HepG2 (cell line): ENCODE data around the gene LCN2. TPM values are rescaled to one million over a fixed set of nuclear protein-coding genes. Genes with fewer than 3 reads are reported as not detected.

ENCODE experiments used
- ATAC-seq: fragments of 200-7000 bp; cut with Tn5 transposase; 3 replicates; pipeline ENCODE4 v1.9.1; 2020; ENCODE audit warnings: mild to moderate bottlenecking, moderate library complexity
- BruUV-seq: library from RNA; stranded (reverse); fragments of 400-500 nt; replicated peaks from 2 replicates; lab custom pipeline; 2021; lab: Mats Ljungman, UMichigan
- CTCF ChIA-PET: fragments of 300-600 bp; formaldehyde crosslinking; extraction: SDS; loops from one replicate; lab custom pipeline; 2021; ENCODE audit warnings: low total read pairs, inconsistent platforms, low intra/inter-chr PET ratio; lab: Yijun Ruan, JAX
- POLR2A ChIA-PET: fragments of 350-600 bp; sonication (Branson Sonifier 250); formaldehyde crosslinking; loops from one replicate; lab custom pipeline; 2020; ENCODE audit warnings: antibody characterized with exemption, inconsistent platforms; lab: Yijun Ruan, JAX
- DNase-seq: peaks from one replicate; pipeline ENCODE4 v3.0.0-alpha.2; 2015; ENCODE audit warnings: low spot score
- FAIRE-seq: peaks from 3 replicates; lab custom pipeline; 2011; peaks lifted over from hg19 to GRCh38; lab: Jason Lieb, UNC
- H2AFZ ChIP-seq: one replicate; pipeline ENCODE4 v1.6.1; 2011; ENCODE audit warnings: low read length, inconsistent platforms
- H3K27ac ChIP-seq: fragments of 300-600 bp; 3 replicates; pipeline ENCODE4 v1.8.0; 2011; ENCODE audit warnings: mixed run types, mild to moderate bottlenecking, mixed read lengths, low read length, inconsistent platforms; ENCODE audit not compliant: insufficient read depth; ENCODE audit errors: extremely low read length
- H3K27me3 ChIP-seq, 2 experiments: fragments of 200-600 bp in 1 of 2; 2 replicates in 1 of 2; 3 replicates in 1 of 2; pipeline versions ENCODE4 v1.6.0 to v1.8.0; 2011; ENCODE audit warnings: low read length in 2 of 2, mild to moderate bottlenecking in 2 of 2, moderate library complexity in 2 of 2, inconsistent platforms in 1 of 2; ENCODE audit not compliant: insufficient read depth in 2 of 2, control insufficient read depth in 1 of 2
- H3K36me3 ChIP-seq, 2 experiments: fragments of 200-600 bp in 1 of 2; replicated peaks in 1 of 2; 2 replicates in 1 of 2; 3 replicates in 1 of 2; pipeline versions ENCODE4 v1.5.1 to v1.8.0; 2011; ENCODE audit warnings: low read length in 2 of 2, inconsistent platforms in 1 of 2; ENCODE audit not compliant: insufficient read depth in 2 of 2, control insufficient read depth in 1 of 2
- H3K4me1 ChIP-seq: 2 replicates; pipeline ENCODE4 v1.5.1; 2012; ENCODE audit warnings: low read length, inconsistent platforms; ENCODE audit not compliant: insufficient read depth
- H3K4me2 ChIP-seq: 2 replicates; pipeline ENCODE4 v1.6.0; 2011; ENCODE audit warnings: low read depth, low read length, inconsistent platforms
- H3K4me3 ChIP-seq, 3 experiments: fragments of 200-600 bp in 1 of 3; sonication (generic), shearing (Covaris generic) in 1 of 3; replicated peaks in 1 of 3; 2 replicates each; pipeline ENCODE4 v1.5.1; 2011 to 2016; ENCODE audit warnings: low read length in 3 of 3, inconsistent platforms in 2 of 3, low read depth in 2 of 3, mild to moderate bottlenecking in 2 of 3, control low read depth in 1 of 3, mixed read lengths in 1 of 3; ENCODE audit not compliant: insufficient read depth in 1 of 3
- H3K79me2 ChIP-seq: one replicate; pipeline ENCODE4 v1.6.1; 2011; ENCODE audit warnings: low read length, inconsistent platforms; ENCODE audit not compliant: insufficient read depth
- H3K9ac ChIP-seq: 2 replicates; pipeline ENCODE4 v1.6.0; 2011; ENCODE audit warnings: mild to moderate bottlenecking, low read depth, low read length, inconsistent platforms; ENCODE audit not compliant: insufficient read depth
- H3K9me3 ChIP-seq: 2 replicates; pipeline ENCODE4 v1.5.1; 2012; ENCODE audit warnings: mild to moderate bottlenecking, low read length
- H4K20me1 ChIP-seq: 2 replicates; pipeline ENCODE4 v1.6.0; 2011; ENCODE audit warnings: inconsistent platforms, mild to moderate bottlenecking, low read length, moderate library complexity; ENCODE audit not compliant: insufficient read depth
- AGO2 ChIP-seq: fragments of 200-400 bp; formaldehyde crosslinking; optimal IDR thresholded peaks from 2 replicates; pipeline ENCODE3; 2017; ENCODE audit warnings: mild to moderate bottlenecking, low read depth, low read length, moderate library complexity
- GFI1 ChIP-seq: sonication (generic); formaldehyde crosslinking; IDR thresholded peaks from 2 replicates; pipeline ENCODE4 v1.5.0; 2020; ENCODE audit warnings: missing genetic modification reagents, mild to moderate bottlenecking, borderline replicate concordance
- HNRNPL ChIP-seq: fragments of 200-400 bp; formaldehyde crosslinking; IDR thresholded peaks from 2 replicates; pipeline ENCODE4 v1.6.1; 2017; ENCODE audit warnings: mild to moderate bottlenecking, low read depth, low read length
- ZNF570 ChIP-seq: sonication (generic); formaldehyde crosslinking; IDR thresholded peaks from 2 replicates; pipeline ENCODE4 v1.4.0; 2020; ENCODE audit warnings: mild to moderate bottlenecking, missing genetic modification reagents, borderline replicate concordance
- WGBS: methylation state at CpG from one replicate; pipeline ENCODE4 v1.1.6; 2017; ENCODE audit warnings: low lambda C conversion rate; 5-methylcytosine and 5-hydroxymethylcytosine counted together
- in situ Hi-C: cut with HindIII; loops from 2 replicates; pipeline ENCODE4 v1.10.0; 2017; ENCODE audit warnings: low pct_unique_long_range_greater_than_20kb; ENCODE audit not compliant: extremely low pct_ligation_motif_present
- intact Hi-C: fragments of 100-400 bp; cut with micrococcal nuclease; formaldehyde crosslinking; loops from one replicate; pipeline ENCODE4 v1.10.0; 2022; ENCODE audit not compliant: unreplicated experiment
- polyA plus RNA-seq, 8 experiments: library from polyadenylated mRNA; depleted of rRNA in 3 of 8; stranded (reverse) in 7 of 8; unstranded in 1 of 8; fragments of >200 nt; fragmentation: Illumina TruSeq in 4 of 8; extraction: Trizol in 4 of 8; gene quantifications; 2 replicates each; pipeline versions ENCODE4 v1.2.1 to v1.2.3, GENCODE V29; 2011 to 2016; ENCODE audit warnings: low read depth in 4 of 8, missing spikeins in 1 of 8, mixed read lengths in 1 of 8; ENCODE audit not compliant: insufficient read depth in 1 of 8
- total RNA-seq, 5 experiments: library from RNA; depleted of rRNA; stranded (reverse); fragments of >200 nt; fragmentation: Illumina TruSeq; extraction: Trizol; gene quantifications; 2 replicates each; pipeline ENCODE4 v1.2.3, GENCODE V29; 2016; ENCODE audit warnings: low read depth in 1 of 5
- TF ChIP-seq, protein P1 (sequence below): sonication (generic); formaldehyde crosslinking; IDR thresholded peaks from 2 replicates; pipeline ENCODE4 v1.4.0; 2020; ENCODE audit warnings: missing genetic modification reagents; ENCODE audit errors: not compliant biosample characterization
- TF ChIP-seq, protein P2 (sequence below): sonication (generic); formaldehyde crosslinking; IDR thresholded peaks from 2 replicates; pipeline ENCODE4 v1.8.1; 2022; ENCODE audit warnings: low read depth, mild to moderate bottlenecking, missing genetic modification reagents

Gene LCN2
- total and polyA plus RNA-seq, 2 of the 13 experiments (the other 11 are each of a cell fraction or from before 2014, with no cell fraction given) = 0.38 to 1.4 TPM

DNA sequence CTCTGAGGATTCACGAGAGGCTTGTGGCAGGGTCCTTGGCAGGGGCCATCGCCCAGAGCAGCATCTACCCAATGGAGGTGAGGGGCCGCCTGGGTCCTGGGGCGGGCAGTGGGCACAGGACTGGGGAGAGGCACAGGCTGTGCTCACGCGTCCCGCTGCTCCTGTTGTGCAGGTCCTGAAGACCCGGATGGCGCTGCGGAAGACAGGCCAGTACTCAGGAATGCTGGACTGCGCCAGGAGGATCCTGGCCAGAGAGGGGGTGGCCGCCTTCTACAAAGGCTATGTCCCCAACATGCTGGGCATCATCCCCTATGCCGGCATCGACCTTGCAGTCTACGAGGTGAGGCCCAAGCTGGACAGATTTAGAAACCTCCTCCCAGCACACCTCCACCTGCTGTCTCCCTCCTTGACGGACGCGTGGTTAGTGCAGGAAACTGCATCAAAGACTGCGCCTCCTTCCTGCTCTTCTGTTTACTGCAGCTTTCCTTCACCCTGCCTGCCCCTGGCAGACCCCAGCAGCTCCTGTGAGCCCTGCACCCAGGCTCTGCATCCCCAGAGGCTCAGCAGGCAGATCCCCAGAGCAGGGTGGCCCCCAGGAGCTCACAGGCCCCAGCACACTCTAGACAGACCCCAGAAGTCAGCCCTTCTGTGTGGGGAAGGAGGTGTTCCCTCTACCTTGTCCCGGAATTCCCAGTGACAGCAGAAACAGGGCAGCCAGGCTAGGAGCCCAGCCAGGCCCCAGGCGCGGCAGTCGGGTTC lies 42.9 kb upstream of the LCN2 start (continued):
- TF ChIP-seq ZNF570 (CRISPR knock-in tag) = no peak

DNA sequence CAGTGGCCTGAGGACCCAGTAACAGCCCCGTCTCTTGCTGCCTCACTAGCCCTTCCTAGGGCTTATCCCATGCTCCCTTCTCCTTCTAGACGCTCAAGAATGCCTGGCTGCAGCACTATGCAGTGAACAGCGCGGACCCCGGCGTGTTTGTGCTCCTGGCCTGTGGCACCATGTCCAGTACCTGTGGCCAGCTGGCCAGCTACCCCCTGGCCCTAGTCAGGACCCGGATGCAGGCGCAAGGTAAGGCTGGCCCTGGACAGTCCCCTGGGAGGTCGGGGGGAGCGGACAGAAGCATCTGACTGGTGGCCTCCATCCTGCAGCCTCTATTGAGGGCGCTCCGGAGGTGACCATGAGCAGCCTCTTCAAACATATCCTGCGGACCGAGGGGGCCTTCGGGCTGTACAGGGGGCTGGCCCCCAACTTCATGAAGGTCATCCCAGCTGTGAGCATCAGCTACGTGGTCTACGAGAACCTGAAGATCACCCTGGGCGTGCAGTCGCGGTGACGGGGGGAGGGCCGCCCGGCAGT lies 42.2 kb upstream of the LCN2 start:
- H3K4me1 ChIP-seq = peaks cover 79% of the 10 kb centered on the region
- H4K20me1 ChIP-seq = no peaks in the 10 kb centered on the region
- no peak overlapping the region for H2AFZ ChIP-seq
- H3K27ac ChIP-seq = no peak overlapping the region
- peaks cover 23 to 42% of the 10 kb centered on the region in 2 experiments for H3K36me3 ChIP-seq
- intact Hi-C loops (no loop called here), in situ Hi-C loops (no loop called here)
- WGBS = 93% methylated on average over 8 of the region's 23 CpGs
- TF ChIP-seq HNRNPL (no peak), GFI1 (CRISPR knock-in tag) (no peak), AGO2 (peak; percentile 43)
- TF ChIP-seq, protein P1, sequence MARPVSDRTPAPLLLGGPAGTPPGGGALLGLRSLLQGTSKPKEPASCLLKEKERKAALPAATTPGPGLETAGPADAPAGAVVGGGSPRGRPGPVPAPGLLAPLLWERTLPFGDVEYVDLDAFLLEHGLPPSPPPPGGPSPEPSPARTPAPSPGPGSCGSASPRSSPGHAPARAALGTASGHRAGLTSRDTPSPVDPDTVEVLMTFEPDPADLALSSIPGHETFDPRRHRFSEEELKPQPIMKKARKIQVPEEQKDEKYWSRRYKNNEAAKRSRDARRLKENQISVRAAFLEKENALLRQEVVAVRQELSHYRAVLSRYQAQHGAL (CRISPR knock-in tag) = no peak
- TF ChIP-seq, protein P2, sequence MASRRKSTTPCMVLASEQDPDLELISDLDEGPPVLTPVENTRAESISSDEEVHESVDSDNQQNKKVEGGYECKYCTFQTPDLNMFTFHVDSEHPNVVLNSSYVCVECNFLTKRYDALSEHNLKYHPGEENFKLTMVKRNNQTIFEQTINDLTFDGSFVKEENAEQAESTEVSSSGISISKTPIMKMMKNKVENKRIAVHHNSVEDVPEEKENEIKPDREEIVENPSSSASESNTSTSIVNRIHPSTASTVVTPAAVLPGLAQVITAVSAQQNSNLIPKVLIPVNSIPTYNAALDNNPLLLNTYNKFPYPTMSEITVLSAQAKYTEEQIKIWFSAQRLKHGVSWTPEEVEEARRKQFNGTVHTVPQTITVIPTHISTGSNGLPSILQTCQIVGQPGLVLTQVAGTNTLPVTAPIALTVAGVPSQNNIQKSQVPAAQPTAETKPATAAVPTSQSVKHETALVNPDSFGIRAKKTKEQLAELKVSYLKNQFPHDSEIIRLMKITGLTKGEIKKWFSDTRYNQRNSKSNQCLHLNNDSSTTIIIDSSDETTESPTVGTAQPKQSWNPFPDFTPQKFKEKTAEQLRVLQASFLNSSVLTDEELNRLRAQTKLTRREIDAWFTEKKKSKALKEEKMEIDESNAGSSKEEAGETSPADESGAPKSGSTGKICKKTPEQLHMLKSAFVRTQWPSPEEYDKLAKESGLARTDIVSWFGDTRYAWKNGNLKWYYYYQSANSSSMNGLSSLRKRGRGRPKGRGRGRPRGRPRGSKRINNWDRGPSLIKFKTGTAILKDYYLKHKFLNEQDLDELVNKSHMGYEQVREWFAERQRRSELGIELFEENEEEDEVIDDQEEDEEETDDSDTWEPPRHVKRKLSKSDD (CRISPR knock-in tag) = 0 out of 2 replicates have a peak, but pooled peaks have one; percentile 26
- ChIA-PET CTCF (no interaction called here), POLR2A (interaction anchor here (1.1 kb wide), 1 partner anchor 9 kb away, joined by 3 read pairs; no protein-coding TSS in a partner anchor)
- H3K4me2 ChIP-seq = no peak overlapping the region
- H3K79me2 ChIP-seq = peaks cover 2% of the 10 kb centered on the region
- H3K9me3 ChIP-seq = no peaks in the 10 kb centered on the region
- no TSS peak for BruUV-seq
- FAIRE-seq (no peak), ATAC-seq (no peak), DNase-seq (no peak)
- H3K4me3 ChIP-seq = no peak overlapping the region
- no peak overlapping the region for H3K9ac ChIP-seq
- no peaks in the 10 kb centered on the region for H3K27me3 ChIP-seq
